GM19351 (cell line): ENCODE results near the gene C10orf105.
A peak's percentile ranks its signal among the peaks of the same experiment; 100 is the strongest.

Experiments used
- ATAC-seq: cut with Tn5 transposase; IDR thresholded peaks from one replicate; pipeline ENCODE4 v1.9.1; 2021; ENCODE audit warnings: mild to moderate bottlenecking, moderate library complexity; ENCODE audit not compliant: unreplicated experiment

C10orf105 gene

DNA sequence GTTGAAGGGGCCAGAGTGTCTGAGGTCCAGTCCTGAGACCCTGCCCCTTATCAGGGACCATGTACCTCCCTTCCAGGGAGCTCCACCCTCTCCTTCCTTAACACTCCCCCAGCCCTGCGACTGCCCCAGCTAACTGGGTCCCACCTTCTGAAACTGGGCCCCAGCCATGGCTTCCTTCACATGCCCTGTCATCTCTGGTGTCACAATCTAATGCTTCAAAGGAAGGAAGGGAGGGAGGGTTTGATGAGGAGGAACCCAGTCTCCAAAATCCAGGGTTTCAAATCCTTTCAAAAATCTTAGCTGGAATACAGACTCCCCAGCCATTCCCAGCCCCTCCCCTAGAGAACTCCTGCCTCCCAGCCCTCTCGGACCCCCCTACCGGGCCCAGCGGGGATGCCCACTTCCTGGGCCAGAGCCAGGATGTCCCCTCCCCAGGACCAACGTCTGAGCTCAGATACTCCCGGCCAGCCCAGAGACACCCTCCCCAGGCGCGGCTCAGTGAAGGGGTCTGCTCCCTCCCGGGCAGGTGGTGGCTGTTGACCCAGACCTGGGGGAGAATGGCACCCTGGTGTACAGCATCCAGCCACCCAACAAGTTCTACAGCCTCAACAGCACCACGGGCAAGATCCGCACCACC is 18.0 kb downstream of the C10orf105 start:
- ATAC-seq, result no peak

DNA sequence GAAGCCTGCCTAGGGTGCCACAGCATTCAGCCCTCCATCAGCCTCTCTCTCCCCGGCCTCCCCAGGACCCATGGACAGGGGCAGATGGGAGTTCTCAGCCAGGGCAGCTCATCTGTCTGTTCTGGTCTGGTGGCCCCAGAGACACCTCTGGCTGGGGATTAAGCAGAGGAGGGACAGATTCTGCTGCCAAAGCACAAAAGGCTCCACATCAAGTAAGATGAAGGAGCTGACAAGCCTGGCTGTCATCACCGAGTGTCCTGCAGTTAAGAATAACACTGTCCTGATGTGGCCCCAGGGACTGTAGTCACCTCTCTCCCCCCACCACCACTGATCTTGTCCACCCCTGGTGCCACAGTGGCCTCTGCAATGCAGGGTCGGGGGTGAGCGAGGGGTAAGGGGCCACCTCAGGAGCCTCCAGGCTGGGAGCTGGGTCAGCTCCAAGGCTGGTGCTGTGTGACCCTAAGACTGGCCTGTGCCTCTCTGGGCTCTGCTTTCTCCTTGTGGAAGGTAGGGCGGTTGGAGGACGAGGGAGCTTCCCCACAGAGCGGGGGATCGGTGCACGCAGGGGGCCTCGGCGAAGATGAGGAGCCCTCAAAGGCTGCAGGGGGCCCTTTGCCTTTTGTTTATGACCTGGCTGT is 18.7 kb downstream of the C10orf105 start:
- no peak for ATAC-seq

DNA sequence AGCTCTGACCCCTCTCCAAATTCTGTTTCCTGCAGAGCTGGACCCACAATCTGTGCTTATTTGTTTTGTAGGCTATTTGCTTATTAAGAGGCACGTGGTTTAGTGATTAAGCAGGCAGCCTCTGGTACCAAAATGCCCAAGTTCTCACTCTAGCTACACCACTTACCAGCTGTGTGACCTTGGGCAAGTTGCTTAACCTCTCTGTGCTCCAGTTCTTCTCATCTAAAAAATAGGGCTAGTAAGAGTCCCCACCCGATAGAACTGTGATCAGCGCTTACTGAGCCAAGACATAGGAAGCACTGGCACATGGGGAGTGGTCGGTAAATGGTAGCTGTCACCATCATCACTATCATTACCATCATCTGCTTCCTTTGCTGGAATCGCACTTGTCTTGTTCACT is 20.8 kb downstream of the C10orf105 start:
- no peak for ATAC-seq

DNA sequence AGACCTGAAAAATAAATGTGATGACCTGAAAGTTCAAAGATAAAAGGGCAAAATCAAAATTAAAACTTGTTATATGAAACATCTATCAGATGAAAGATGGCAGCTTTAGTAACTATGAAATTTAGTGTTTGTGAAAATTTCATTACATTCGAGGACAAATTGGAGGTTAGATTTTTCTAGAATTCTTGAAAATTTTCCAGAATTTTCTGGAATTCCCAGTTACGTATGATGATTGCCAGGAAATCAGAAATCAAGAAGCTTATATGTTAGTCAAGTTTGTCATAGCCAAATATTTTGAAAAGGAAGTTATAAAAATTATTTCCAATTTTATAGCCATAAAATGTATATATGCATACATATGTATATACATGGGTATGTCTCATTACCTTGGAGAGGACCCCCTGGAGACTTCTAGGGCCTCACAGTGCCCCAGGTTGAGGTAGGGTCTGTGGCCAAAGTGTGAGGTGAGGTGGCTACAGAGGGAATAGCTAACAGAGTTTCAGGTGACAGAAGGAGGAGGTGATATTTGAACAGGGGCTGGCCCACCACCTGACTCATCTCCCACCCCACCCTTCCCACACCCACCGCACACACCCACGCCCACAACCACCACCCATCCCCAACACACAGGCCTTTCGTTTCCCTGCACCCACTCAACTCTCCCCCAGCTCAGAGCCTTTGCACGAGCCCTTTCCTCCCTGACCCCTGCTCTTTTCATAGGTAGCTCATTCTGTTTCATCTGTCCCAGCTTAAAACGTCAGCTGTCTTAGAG is 21.5 kb downstream of the C10orf105 start:
- peak; percentile 38 for ATAC-seq

DNA sequence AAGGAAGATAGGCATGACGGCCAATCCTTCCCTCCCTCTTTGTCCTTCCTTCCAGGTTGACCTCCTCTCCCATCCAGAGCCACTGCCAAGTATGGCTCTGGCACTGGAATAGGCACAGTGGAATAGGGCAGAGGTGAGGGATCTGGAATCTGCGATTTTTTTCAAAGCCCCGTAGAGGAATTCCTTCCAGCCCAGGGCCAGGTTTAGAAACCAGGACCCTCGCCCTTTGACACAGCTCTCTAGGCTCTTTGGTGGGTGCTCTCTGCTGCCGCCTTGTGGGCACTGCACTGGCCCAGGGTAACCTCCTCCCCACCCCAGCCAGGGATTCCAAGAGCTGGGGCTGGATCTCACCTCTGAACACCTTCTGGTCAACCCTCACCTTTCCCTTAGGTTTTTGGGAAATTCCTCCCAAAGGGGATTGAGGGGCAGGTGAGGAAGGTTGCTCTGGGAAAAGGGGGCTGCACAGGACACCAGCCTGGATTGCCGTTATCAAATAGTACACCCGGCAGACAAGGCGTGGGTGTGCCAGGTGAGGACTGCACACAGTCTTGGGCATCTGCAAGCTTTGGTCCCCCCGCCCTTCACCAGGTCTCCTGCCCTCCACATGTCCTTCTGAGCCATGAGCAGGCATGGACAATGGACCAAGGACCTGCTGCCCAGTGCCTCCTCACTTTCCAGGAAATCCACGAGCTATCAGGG is 22.8 kb downstream of the C10orf105 start:
- no peak for ATAC-seq

DNA sequence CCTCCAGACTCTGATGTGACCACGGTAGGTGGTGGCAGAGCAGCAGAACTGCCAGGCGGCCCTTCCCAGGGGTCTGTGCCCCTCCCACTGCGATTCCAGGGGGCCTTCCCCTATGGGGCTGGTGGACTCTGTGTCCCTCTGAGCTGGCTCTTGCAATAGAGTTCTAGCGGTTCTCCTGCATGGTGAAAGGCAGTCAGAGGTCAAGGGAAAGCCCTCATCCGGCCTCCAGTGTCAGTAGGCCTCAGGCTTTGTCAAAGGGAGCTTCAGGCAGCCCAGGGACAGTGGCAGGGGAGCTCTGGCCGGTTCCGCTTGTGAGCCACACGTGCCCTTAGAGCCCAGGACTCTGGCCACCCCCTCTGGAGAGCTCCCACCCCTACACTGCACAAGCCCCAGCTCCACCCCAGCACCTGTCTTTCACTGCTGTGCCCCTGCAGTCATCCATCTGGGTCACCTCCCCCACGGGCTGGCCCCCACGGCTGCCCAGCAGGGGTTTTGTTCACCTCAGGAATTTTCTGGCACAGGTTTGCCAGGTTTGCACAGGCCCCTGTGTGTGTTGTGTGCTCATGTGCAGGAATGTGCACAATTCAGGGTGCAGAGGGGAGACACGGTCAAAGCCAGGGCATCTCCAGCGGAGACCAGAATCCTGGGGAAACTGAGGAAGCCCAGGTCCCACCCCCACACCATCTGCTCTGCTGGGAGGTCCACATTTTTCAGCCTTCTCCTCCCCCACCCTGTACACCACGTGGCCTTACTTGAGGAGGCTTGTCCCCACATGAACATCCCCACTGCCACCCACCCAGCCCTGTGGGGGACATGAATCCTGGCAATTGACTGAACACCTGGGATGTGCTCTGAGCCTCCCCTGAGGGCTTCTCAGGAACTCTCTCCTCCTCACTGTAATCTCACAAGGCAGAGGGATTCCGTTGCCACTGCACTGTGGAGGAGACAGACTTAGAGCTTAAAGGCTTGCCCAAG is 23.8 kb downstream of the C10orf105 start:
- no peak for ATAC-seq

DNA sequence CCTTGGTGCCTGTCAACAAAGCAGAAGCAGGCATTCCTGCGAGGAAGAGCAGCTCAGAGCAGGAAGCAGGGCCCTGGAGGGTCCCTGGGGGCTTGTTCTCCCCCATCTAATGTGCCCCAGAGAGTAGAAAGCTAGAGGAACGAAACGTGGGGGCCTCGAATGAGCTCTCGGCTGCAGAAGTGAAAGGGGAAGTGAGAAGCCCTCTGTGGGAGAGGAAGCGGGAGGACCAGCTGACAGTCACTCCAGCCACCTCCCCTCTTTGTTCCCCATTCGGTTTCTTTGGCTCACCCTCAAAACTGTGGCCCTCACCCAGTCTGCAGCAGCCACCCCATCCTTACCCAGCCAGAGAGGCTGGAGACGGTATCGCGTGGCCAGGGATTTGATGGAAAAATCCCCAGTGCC is 25.0 kb downstream of the C10orf105 start:
- ATAC-seq, result peak; percentile 75

DNA sequence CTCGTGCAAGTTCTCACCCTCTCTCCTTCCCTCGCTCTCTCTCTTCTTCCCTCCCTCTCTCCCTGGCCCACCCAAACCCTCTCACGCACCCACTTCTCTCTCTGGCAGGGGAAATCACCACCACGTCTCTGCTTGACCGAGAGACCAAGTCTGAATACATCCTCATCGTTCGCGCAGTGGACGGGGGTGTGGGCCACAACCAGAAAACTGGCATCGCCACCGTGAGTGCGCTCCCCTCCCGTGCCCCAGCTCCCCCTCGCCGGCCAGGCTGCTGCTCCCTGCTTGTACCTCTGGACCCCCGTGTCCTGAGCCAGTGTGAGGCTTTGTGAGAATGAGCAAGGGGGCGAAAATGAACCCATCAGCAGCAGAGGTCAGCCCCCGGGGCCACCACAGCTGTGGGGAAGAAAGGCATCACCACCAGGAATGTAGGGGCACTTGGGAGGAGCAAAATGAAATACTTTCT is 25.5 kb downstream of the C10orf105 start:
- ATAC-seq, result no peak

DNA sequence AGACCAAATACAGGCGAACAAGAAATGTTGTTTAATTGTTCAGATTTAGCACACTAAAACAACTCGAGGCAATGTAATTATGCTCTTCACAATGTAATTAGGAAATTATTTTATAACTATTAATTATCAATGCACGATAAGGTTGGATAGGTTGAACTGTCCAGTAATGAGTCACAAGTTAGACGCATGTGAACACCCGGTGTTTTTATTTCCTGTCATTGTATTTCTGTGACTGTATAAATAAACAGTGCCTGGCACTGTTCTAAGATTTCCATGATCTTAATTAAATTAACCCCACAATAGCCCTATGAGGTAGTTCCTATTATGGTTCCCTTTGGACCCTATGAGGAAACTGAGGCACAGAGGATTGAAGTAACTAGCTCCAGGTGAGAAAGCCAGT is 26.2 kb downstream of the C10orf105 start:
- ATAC-seq, result no peak

DNA sequence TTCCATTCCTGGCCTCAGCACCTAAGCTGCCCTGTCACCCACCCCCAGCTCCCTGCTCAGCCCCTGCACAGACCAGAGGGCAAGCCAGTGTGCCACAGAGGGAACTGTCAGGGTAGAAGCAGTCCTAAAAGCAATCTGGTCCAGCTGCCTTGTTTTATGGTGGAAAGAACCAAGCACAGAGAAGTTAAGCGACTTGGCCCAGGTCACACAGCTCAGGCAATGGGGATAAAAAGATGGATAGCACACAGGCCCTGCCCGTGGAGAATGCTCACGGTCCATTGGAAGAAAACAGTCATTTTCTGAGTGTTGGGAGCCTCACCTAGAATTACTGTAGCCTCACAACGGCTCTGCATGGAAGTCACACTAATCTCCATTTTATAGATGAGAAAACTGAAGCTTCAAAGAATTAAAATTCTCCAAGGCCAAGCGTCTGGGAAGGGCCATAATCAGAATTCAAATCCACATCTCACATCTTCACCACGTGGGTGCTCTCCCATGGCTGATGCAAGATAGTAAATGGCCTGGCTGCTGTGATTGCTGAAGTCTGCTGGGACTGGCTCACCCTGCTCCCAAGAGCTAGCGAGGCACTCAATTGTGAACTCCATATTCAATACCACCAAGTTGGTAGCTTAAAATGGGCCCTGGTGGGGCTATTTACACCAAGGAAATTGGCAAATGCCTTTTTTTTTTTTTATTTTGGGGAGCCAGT is 26.8 kb downstream of the C10orf105 start:
- ATAC-seq, result no peak

DNA sequence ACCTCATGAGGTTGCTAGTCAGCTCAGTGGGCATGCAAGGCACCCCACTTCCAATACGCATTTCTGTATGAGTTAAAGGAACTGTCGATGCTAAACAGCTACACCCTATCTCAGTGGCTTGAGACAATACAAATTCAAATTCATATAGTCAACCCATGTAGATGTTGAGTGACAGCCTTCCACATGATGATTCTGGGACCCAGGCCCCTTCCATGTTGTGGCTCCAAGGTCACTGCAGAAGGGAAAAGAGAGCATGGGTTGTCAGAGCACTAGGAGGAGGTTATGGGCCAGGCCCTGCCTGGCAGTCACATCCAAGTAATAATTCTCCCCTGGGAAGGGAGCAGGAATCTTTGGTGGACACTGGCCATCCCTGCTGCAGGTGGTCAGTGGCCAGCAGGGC is 28.2 kb downstream of the C10orf105 start:
- no peak for ATAC-seq

DNA sequence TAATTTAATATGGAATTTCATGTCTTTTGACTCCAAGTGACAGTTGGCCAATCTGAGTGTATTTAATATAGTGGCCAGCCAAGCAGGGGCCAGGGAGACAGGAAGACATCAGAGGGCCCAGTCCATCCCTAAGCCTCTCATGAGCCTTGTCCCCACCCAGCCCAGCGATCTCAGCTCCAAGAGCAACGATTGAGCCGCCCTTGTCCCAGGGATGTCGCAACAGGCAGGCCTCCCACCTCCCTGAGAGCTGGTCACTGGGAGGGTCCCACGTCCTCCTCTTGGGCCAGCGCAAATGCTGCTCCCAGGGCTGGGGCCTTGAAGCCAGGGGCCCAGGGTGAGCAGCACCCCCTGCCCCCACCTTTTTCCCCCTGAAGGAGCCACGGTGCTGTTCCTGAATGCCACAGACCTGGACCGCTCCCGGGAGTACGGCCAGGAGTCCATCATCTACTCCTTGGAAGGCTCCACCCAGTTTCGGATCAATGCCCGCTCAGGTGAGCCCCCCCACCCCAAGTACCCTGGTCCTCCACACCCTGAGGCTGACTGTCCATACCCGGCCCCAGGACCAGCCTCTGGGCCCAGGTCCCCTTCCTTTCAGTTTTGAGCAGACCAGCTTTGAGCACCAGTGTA is 29.4 kb downstream of the C10orf105 start:
- ATAC-seq, result no peak

DNA sequence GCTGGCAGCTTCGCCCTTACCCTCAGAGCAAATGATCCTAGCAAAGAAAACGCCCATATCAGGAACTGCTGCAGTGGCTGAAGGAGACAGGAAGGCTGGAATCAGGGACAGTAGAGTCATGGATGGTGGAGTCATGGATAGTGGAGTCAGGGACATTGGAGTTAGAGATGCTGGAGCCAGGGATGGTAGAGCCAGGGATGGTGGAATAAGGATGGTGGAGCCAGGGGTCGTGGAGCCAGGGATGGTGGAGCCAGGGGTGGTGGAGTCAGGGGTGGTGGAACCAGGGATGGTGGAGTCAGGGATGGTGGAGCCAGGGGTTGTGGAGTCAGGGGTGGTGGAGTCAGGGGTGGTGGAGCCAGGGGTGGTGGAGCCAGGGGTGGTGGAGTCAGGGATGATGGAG is 31.3 kb downstream of the C10orf105 start:
- ATAC-seq, result no peak

DNA sequence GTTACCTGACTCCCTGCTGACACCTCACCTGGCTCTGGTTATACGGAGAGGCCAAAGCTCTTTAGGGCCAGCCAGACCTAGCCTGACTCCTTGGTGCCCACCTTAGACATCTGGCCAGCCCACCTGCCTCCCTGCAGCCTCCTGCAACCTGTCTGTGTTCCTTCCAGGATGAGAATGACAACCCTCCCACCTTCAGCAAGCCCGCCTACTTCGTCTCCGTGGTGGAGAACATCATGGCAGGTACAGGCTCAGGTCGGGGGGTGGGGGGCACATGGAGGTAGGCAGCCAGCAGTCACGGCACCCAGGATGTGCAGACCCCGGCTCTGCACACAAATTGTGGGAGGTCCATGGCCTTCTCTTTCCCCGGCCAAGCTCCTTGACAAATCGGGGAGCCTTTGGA is 32.1 kb downstream of the C10orf105 start:
- no peak for ATAC-seq

DNA sequence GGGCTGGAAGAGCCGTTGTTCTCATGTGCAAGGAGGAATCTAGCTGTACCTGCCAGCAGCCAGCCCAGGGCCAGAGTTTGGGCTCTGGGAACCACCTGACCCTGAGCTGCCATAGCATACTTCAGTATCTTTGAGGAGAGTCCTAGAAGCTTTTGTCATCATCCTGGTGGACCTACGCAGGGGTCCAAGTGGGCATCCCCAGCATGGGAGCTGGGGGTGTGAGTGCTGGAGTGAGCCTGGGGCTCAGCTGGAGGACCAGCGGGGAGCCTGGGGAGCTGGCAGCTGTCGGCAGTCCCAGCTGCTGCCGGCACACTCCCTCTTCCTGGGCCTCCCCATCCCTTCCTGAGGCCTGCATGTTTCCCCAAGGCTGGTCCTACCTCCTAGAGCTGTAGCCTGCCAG is 32.5 kb downstream of the C10orf105 start:
- ATAC-seq, result no peak

DNA sequence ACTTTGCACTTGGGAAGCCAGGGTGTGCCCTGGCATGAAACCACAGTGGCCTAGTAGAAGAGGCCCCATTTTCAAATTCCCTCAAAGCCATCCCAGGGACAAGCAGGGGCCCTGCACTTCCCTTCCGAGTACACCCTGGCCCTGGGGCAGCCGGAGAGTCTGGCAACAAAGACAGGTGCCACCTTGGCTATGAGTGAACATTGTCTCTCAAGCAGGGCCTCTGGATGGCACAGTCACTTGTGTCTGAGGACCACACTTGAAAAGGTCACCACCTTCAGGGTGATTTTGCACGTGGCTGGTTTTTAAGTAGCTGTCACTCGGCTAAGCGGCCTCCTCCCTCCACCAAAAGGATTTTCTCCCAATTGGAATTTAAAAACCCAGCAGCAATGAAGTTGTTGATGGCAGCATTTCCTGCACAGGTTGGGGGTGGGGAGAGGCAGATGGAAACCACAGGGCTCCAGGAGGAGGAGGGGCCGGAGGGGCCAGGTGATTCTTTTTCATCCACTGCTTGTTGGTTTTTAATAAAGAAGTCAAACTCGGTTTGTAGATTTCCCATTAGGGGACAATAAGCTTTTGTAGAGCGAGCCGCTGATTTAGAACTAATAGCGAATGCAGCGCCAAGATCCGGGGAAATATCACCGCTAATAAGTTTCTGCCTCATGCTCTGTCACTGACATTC is 33.9 kb downstream of the C10orf105 start:
- ATAC-seq, result no peak

DNA sequence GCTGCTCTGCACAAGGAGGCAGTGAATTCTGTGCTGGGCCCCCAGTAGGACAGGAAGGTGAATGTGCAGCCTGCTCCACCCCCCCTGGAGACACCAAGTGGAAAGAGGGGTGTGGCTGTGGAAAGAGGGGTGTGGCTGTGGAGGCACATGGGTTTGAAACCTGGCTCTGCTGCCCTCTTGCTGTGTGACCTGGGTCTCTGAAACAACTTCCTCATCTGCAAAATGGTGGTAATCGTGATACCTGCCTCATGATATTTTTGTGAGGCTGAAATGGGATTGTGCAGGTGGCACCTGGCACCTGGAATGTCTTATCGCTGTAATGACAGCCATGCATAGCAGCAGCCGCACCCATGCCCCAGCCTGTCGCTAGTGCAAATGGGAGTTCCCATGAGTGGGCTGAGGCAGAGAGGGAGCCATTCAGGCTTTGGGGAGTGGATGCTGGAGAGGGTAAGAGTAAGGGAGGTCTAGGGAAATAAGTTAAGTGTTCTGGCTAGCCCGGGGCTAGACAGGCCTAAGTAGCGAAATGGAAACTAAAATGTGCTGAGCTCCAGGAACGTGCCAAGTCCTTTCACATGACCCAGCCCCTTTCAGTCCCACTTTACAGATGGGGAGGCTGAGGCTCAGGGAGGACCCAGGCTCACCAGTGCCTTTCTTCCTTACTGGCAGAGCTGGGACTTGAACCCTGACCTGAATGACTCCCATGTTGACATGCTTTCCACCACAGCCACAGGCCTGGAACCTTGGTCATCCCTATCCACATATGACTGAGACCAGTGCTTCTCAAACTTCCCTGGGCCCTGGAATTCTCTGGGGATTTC is 35.0 kb downstream of the C10orf105 start:
- ATAC-seq, result no peak

DNA sequence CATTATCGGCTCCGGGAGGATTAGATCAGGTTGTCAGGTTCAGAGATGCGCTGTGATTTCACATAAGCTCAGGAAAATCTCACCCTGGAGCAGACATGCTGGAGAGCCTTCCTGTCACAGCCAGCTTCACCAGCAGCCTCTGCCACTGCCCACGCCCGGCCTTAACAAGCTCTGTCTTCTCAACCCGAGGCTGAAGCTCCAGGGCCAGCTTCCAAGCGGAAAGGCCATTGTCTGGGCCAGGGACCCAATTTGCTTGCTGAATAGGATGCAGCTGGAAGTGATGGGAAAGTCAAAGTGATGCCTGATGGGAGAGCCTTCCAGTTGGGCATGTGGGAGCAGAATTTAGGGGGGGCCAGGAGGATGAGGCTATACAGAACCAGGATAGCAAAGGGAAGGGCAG is 36.3 kb downstream of the C10orf105 start:
- ATAC-seq, result no peak
